ENCODE results near the gene PLEKHO2.

GRCh38 chr15:64905941-64906340, 64.2 kb downstream of the PLEKHO2 start:
- no peak for TF ChIP-seq BCL3 (IDR thresholded peaks at IDR 0.05; ENCODE audit: borderline replicate concordance, insufficient read depth, low read depth, low read length, poor library complexity, severe bottlenecking)
- no peak for TF ChIP-seq RAD21 (IDR thresholded peaks at IDR 0.05; ENCODE audit: insufficient read depth, low read depth, low read length)
- TF ChIP-seq ZBTB33 (IDR thresholded peaks at IDR 0.05) = no peak
- TF ChIP-seq CTCF (IDR thresholded peaks at IDR 0.05 in 2 of 3, conservative IDR thresholded peaks at IDR 0.05 in 1 of 3; ENCODE audit: control insufficient read depth in 2 of 3, extremely low read depth in 1 of 3, insufficient read depth in 1 of 3, low read depth in 3 of 3, low read length in 3 of 3) = no peak
- TF ChIP-seq ZNF274 (IDR thresholded peaks at IDR 0.05; ENCODE audit: insufficient read depth, insufficient read length) = no peak
- no peak for TF ChIP-seq POLR2AphosphoS5 (IDR thresholded peaks at IDR 0.05; ENCODE audit: low read length)
